Measurements from ENCODE around the gene TFE3. TPM values are rescaled to one million over a fixed set of nuclear protein-coding genes. Genes with fewer than 3 reads are reported as not detected.
"Not testable (repeated sequence)": the region's sequence is repeated elsewhere in the genome, so short reads cannot be mapped to it uniquely, and the experiment has no call there.

TFE3 gene
- polyA plus RNA-seq, 1 donor = 32.2 TPM

DNA sequence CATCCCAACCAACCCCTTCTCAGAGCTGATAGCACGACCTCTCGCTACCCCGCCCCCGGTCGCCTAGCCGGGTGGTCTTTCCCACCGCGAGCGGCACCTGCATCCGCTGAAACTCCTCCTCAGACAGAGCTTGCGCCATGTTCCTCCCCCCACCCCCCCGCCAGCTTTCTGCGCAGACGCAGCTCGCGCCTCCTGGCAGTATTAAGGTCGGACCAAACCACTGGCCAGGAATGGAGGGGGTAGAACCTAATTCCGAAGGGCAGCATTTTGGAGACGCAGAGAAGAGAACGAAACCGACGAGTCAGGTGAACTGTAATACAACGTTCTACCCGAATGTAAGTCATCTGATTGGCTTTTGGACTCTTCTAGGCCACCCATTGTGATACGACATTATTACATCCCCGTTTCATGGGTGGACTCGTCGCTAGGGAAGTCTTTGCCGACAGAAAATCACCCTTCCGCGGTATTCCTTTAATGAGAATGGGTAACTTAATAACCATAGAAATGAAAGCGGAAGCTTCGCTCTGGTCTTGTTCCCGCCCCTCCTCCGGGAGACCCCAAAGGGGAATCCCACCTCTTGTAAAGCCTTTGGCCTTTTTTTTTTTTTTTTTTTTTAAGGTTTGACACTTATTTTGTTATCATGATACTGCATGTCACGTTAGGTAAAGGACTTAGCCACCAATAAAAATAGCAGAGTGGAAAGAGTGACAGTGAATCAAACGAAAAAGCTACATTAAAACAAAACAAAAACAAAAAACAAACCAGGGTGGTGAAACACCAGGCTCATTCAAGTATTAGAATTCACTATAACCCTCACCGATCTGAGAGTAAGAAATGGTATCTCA lies 40.8 kb downstream of the TFE3 start, which contains the start of gene GRIPAP1:
TSS of gene GRIPAP1 (minus strand) at position 174 of the 845 bp plus-strand sequence. CDS start at position 139, 35 bp downstream.
- peak; percentile 86 for DNase-seq

GRCh38 chrX:49001521-49002090 lies 41.6 kb downstream of the TFE3 start:
- DNase-seq = peak; percentile 19

DNA sequence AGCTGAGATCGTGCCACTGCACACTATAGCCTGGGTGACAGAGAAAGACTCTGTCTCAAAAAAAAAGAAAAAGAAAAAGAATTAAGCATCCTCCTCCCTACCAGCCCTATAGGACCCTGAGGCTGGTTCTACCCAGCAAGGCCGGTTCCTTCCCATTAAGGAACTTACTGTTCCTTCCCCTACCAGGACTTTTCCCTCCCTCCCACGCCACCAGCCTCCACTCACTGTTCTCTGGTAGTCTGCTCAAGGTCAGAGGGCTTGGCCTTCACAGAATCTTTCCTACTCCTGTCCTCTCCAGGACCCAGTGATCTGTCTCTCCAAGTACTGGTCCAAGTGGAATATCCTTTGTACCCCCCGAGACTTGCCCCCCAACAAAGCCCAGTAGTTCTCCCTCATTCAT lies 42.5 kb downstream of the TFE3 start:
- no peak for DNase-seq

- no peak for DNase-seq
Measured at GRCh38 chrX:48999030-48999429, 44.1 kb downstream of the TFE3 start.

GRCh38 chrX:48998391-48998790 lies 44.8 kb downstream of the TFE3 start:
- no peak for DNase-seq

GRCh38 chrX:48997865-48998264 lies 45.3 kb downstream of the TFE3 start:
- no peak for DNase-seq

- no peak for DNase-seq
Measured at GRCh38 chrX:48997455-48997854, 45.7 kb downstream of the TFE3 start.

DNA sequence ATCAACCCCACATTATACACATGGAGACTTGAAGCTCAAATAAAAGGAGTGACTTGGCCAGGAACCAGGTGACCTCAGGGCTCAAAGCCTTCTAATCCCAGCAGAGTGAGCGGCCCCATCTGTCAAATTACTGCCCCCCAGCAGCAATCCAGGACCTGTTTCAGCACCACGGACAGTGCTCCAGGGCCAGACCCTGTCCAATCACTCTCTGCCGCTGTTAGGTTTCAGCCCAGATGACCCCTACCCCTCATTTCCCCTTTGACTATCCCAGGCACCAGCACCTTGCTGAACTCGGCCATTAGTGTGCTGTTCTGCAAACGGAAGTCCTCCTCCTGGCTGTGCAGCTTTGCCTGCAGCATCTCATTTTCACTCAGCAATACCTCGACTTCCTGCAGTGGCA lies 46.2 kb downstream of the TFE3 start:
- no peak for DNase-seq

DNA sequence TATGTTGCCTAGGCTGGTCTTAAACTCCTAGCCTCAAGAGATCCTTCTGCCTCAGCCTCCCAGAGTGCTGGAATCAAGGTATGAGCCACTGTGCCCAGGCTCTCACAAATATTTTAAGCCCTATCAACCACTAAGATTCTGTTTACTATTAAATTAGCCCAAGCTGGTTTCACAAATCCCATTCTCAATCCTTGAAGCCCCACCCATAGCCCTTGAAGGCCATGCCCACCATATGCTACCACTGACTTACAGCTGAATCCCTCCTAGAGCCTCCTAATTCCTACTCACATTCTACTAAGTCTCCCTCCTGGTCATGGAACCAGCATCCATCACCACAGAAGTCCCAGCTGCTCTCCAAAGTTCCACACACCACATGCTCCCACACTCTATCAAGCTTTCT lies 50.8 kb downstream of the TFE3 start:
- DNase-seq = no peak

DNA sequence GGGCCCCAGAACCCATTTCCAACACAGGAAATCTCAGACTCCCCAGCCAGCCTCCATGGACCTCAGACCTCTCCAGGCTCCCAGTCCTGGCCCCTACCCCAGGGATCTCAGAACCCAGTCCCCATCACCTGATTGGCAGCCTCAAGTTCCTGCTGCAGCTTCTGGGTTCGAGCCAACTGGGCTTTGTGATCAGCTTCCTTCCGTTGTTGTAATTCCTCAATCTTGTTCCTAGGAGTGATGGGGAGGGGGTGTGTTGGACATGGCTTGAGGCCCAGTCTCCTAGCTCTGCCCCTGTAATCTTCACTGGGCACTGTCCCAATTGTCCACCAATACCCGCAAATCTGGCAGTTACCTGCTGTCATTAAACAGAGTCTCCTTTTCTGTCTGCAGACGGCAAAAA lies 53.7 kb downstream of the TFE3 start:
- no peak for DNase-seq

DNA sequence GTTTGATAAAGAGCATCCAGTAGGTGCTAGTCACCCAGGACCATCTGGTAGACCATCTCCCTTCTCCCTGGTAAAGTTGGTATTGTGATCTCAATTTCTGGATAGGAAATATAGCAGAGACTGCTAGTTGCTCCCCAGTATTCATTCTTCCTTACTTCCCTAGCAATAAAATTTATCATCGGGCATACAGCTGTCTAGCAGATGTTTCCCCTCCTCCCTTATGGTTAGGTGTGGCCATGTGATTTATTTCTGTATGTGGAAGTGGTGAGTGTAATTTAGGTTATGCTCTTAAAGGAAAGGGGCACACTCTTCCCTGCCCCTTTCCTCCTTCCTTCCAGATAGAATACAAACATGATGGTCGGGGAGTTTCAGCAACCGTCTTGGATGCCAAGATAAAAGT lies 59.3 kb downstream of the TFE3 start:
- DNase-seq = no peak

- DNase-seq = no peak
Measured at GRCh38 chrX:48983081-48983480, 60.1 kb downstream of the TFE3 start.

GRCh38 chrX:48981178-48981577 lies 62.0 kb downstream of the TFE3 start:
- no peak for DNase-seq

- DNase-seq = not testable (repeated sequence)
Measured at GRCh38 chrX:48980341-48980740, 62.8 kb downstream of the TFE3 start.

Other genes with a start within 250 kb of the TFE3 start
- 206 TPM for gene HDAC6, start 241.3 kb downstream of the TFE3 start, polyA plus RNA-seq (ENCODE audit: insufficient read length)
- gene ERAS, start 216.8 kb downstream of the TFE3 start, polyA plus RNA-seq (ENCODE audit: insufficient read length) = not detected
- 11.5 TPM for gene PCSK1N, start 207.7 kb downstream of the TFE3 start, polyA plus RNA-seq (ENCODE audit: insufficient read length)
- gene TIMM17B, start 145.6 kb downstream of the TFE3 start, polyA plus RNA-seq (ENCODE audit: insufficient read length) = 33.7 TPM
- gene PQBP1, start 145.4 kb downstream of the TFE3 start, polyA plus RNA-seq (ENCODE audit: insufficient read length) = 75.5 TPM
- 27.2 TPM for gene SLC35A2, start 131.7 kb downstream of the TFE3 start, polyA plus RNA-seq (ENCODE audit: insufficient read length)
- 6.6 TPM for gene PIM2, start 124.3 kb downstream of the TFE3 start, polyA plus RNA-seq (ENCODE audit: insufficient read length)
- gene OTUD5, start 85.8 kb downstream of the TFE3 start, polyA plus RNA-seq (ENCODE audit: insufficient read length) = 67.2 TPM
- gene KCND1, start 71.5 kb downstream of the TFE3 start, polyA plus RNA-seq (ENCODE audit: insufficient read length) = 3.1 TPM
- 72.9 TPM for gene GRIPAP1, start 41.1 kb downstream of the TFE3 start, polyA plus RNA-seq (ENCODE audit: insufficient read length)
- 11.7 TPM for gene CCDC120, start 15.6 kb upstream of the TFE3 start, polyA plus RNA-seq (ENCODE audit: insufficient read length)
- gene PRAF2, start 30.6 kb upstream of the TFE3 start, polyA plus RNA-seq (ENCODE audit: insufficient read length) = 32.1 TPM
- 57.9 TPM for gene WDR45, start 36.5 kb upstream of the TFE3 start, polyA plus RNA-seq (ENCODE audit: insufficient read length)
- 21.4 TPM for gene GPKOW, start 80.4 kb upstream of the TFE3 start, polyA plus RNA-seq (ENCODE audit: insufficient read length)
- gene MAGIX, start 119.4 kb upstream of the TFE3 start, polyA plus RNA-seq (ENCODE audit: insufficient read length) = 4.3 TPM
- gene PLP2, start 128.5 kb upstream of the TFE3 start, polyA plus RNA-seq (ENCODE audit: insufficient read length) = 37.9 TPM
- gene PRICKLE3, start 143.0 kb upstream of the TFE3 start, polyA plus RNA-seq (ENCODE audit: insufficient read length) = 5.6 TPM
- gene SYP, start 156.8 kb upstream of the TFE3 start, polyA plus RNA-seq (ENCODE audit: insufficient read length) = 2.6 TPM
- gene CACNA1F, start 190.0 kb upstream of the TFE3 start, polyA plus RNA-seq (ENCODE audit: insufficient read length) = 0.47 TPM
- 16.3 TPM for gene CCDC22, start 192.1 kb upstream of the TFE3 start, polyA plus RNA-seq (ENCODE audit: insufficient read length)
- gene FOXP3, start 221.4 kb upstream of the TFE3 start, polyA plus RNA-seq (ENCODE audit: insufficient read length) = 0.85 TPM
- gene PPP1R3F, start 226.4 kb upstream of the TFE3 start, polyA plus RNA-seq (ENCODE audit: insufficient read length) = 8.1 TPM